Measurements from ENCODE around the gene GLMN. TPM values are rescaled to one million over a fixed set of nuclear protein-coding genes. Genes with fewer than 3 reads are reported as not detected.

GLMN gene
- polyA plus RNA-seq, 1 of the 3 experiments (the other 2 are of a cell fraction): 2.3 TPM

DNA sequence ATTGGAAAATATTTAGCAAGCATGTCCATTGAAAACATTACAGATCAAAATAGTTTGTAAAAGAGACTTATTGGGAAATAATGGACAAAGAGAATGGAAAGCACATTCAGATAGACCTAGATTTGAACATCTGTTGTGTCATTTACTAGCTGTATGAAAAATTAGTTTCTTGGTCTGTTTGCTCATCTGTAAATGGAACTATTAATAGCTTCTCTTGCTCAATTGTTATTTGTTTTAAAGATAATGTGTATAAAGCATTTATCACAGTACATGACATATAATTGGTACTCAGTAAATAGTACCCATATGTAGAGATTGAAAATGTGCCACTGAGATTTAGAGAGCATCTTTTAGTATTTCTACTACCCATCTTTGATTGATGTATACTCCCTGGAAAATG is 26.0 kb upstream of the GLMN start:
- CTCF ChIA-PET: interaction anchor here (0.6 to 0.7 kb wide), 2 partner anchors 15 to 16 kb away, joined by 3 read pairs; no protein-coding TSS in a partner anchor
- Histone ChIP-seq H3K36me3 (replicated peaks in 1 of 2; ENCODE audit: control insufficient read depth in 1 of 2, insufficient read depth in 2 of 2, low read length in 1 of 2) (peaks cover 51 to 71% of the 10 kb centered on the region in 2 experiments), H3K9ac (no peak overlapping the region), H4K20me1 (ENCODE audit: insufficient read depth) (no peaks in the 10 kb centered on the region), H3K4me2 (no peak overlapping the region), H3F3A (replicated peaks; ENCODE audit: insufficient read depth) (no peaks in the 10 kb centered on the region), H3K27me3 (ENCODE audit: insufficient read depth) (no peaks in the 10 kb centered on the region), H3K9me2 (no peaks in the 10 kb centered on the region), H3K4me1 (ENCODE audit: control insufficient read depth in 1 of 2, insufficient read depth in 2 of 2, low read depth in 1 of 2, low read length in 1 of 2) (no peaks in the 10 kb centered on the region), H3K4me3 (ENCODE audit: low read depth in 2 of 2, low read length in 1 of 2) (no peak overlapping the region), H2AFZ (ENCODE audit: low read depth) (no peak overlapping the region), H3K27ac (ENCODE audit: low read depth in 2 of 2, low read length in 1 of 2) (no peak overlapping the region), H3K9me3 (no peaks in the 10 kb centered on the region), H3K79me2 (ENCODE audit: insufficient read depth) (no peaks in the 10 kb centered on the region; the same call in 1 of the 2 replicates)
- no peak for DNase-seq
- POLR2A ChIA-PET: no interaction called here
- TF ChIP-seq USF2 (IDR thresholded peaks at IDR 0.05; ENCODE audit: borderline replicate concordance, low read depth, low read length) (no peak), ELF1 (IDR thresholded peaks at IDR 0.05) (no peak), FOXJ3 (CRISPR knock-in tag; IDR thresholded peaks at IDR 0.05) (no peak), SMC3 (IDR thresholded peaks at IDR 0.05; ENCODE audit: low read depth, low read length) (no peak), GABPA (IDR thresholded peaks at IDR 0.05; ENCODE audit: low read depth) (no peak), TCF12 (IDR thresholded peaks at IDR 0.05) (no peak), EZH2phosphoT487 (IDR thresholded peaks at IDR 0.05; ENCODE audit: borderline replicate concordance, low read depth) (no peak), JUND (IDR thresholded peaks at IDR 0.05) (no peak), MXI1 (IDR thresholded peaks at IDR 0.05; ENCODE audit: low read depth, low read length) (no peak), CHD2 (IDR thresholded peaks at IDR 0.05; ENCODE audit: low read length, partially characterized antibody) (no peak), NFIC (IDR thresholded peaks at IDR 0.05; ENCODE audit: borderline replicate concordance) (no peak), YY1 (IDR thresholded peaks at IDR 0.05; ENCODE audit: low read depth) (no peak), TEAD4 (IDR thresholded peaks at IDR 0.05; ENCODE audit: borderline replicate concordance, insufficient read depth) (no peak)
- TF ChIP-seq, protein P1, sequence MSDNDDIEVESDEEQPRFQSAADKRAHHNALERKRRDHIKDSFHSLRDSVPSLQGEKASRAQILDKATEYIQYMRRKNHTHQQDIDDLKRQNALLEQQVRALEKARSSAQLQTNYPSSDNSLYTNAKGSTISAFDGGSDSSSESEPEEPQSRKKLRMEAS (IDR thresholded peaks at IDR 0.05; ENCODE audit: low read depth): no peak

- Histone ChIP-seq H3K4me3 (ENCODE audit: low read depth in 2 of 2, low read length in 1 of 2) (no peak overlapping the region), H4K20me1 (ENCODE audit: insufficient read depth) (no peaks in the 10 kb centered on the region), H3K27ac (ENCODE audit: low read depth in 2 of 2, low read length in 1 of 2) (no peak overlapping the region), H2AFZ (ENCODE audit: low read depth) (no peak overlapping the region), H3K9ac (no peak overlapping the region), H3K9me3 (no peaks in the 10 kb centered on the region), H3K36me3 (replicated peaks in 1 of 2; ENCODE audit: control insufficient read depth in 1 of 2, insufficient read depth in 2 of 2, low read length in 1 of 2) (peaks cover 45 to 64% of the 10 kb centered on the region in 2 experiments), H3K4me2 (no peak overlapping the region), H3K4me1 (ENCODE audit: control insufficient read depth in 1 of 2, insufficient read depth in 2 of 2, low read depth in 1 of 2, low read length in 1 of 2) (no peaks in the 10 kb centered on the region), H3F3A (replicated peaks; ENCODE audit: insufficient read depth) (no peaks in the 10 kb centered on the region), H3K27me3 (ENCODE audit: insufficient read depth) (no peaks in the 10 kb centered on the region), H3K9me2 (no peaks in the 10 kb centered on the region), H3K79me2 (ENCODE audit: insufficient read depth) (no peaks in the 10 kb centered on the region; the same call in 1 of the 2 replicates)
- no peak for DNase-seq
- 96% methylated on average over 7 of the region's 7 CpGs for WGBS (ENCODE audit: low lambda C conversion rate)
- CTCF ChIA-PET: interaction anchor here (0.7 kb wide), 1 partner anchor 14 kb away, joined by 3 read pairs; no protein-coding TSS in a partner anchor
- POLR2A ChIA-PET: no interaction called here
- TF ChIP-seq PBX3 (IDR thresholded peaks at IDR 0.05) (no peak), EP300 (IDR thresholded peaks at IDR 0.05; ENCODE audit: borderline replicate concordance in 1 of 2, low read depth in 1 of 2, low read length in 1 of 2) (no peak), FOXJ3 (CRISPR knock-in tag; IDR thresholded peaks at IDR 0.05) (no peak), JUND (IDR thresholded peaks at IDR 0.05) (no peak), RCOR1 (IDR thresholded peaks at IDR 0.05; ENCODE audit: low read length) (no peak), REST (IDR thresholded peaks at IDR 0.05; ENCODE audit: low read depth, low read length) (no peak), MXI1 (IDR thresholded peaks at IDR 0.05; ENCODE audit: low read depth, low read length) (no peak), EZH2phosphoT487 (IDR thresholded peaks at IDR 0.05; ENCODE audit: borderline replicate concordance, low read depth) (no peak)
- TF ChIP-seq, protein P2, sequence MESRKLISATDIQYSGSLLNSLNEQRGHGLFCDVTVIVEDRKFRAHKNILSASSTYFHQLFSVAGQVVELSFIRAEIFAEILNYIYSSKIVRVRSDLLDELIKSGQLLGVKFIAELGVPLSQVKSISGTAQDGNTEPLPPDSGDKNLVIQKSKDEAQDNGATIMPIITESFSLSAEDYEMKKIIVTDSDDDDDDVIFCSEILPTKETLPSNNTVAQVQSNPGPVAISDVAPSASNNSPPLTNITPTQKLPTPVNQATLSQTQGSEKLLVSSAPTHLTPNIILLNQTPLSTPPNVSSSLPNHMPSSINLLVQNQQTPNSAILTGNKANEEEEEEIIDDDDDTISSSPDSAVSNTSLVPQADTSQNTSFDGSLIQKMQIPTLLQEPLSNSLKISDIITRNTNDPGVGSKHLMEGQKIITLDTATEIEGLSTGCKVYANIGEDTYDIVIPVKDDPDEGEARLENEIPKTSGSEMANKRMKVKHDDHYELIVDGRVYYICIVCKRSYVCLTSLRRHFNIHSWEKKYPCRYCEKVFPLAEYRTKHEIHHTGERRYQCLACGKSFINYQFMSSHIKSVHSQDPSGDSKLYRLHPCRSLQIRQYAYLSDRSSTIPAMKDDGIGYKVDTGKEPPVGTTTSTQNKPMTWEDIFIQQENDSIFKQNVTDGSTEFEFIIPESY (IDR thresholded peaks at IDR 0.05; ENCODE audit: borderline replicate concordance, low read depth): no peak
These were observed 25.0 kb upstream of the GLMN start for GRCh38 chr1:92323473-92324453.

Data from SK-N-SH (cell line).